ENCODE measurements around the gene EPN3. TPM values are rescaled to one million over a fixed set of nuclear protein-coding genes. Genes with fewer than 3 reads are reported as not detected.
A peak's percentile ranks its signal among the peaks of the same experiment; 100 is the strongest.

EPN3 gene
- total and polyA plus RNA-seq, 4 donors: 1.3 to 2.6 (median 2.5) TPM

GRCh38 chr17:50558091-50558490 lies 25.6 kb downstream of the EPN3 start:
- peaks cover 0 to 40% (median 16%) of the 10 kb centered on the region in 5 donors for H3K4me1 ChIP-seq (ENCODE audit: control insufficient read depth in 5 of 5, insufficient read depth in 5 of 5, low read length in 5 of 5)
- H3K27ac ChIP-seq (ENCODE audit: low read depth in 1 of 2, low read length in 1 of 2): no peak overlapping the region
- H3K9me3 ChIP-seq (ENCODE audit: control insufficient read depth in 4 of 4, insufficient read depth in 3 of 4, low read length in 3 of 4): no peaks in the 10 kb centered on the region
- TF ChIP-seq CTCF (IDR thresholded peaks at IDR 0.05; ENCODE audit: control extremely low read depth, extremely low read depth): no peak
- no peak overlapping the region for H3K9ac ChIP-seq (ENCODE audit: insufficient read depth in 1 of 2, low read length in 2 of 2)
- peaks cover 0 to 21% (median 6%) of the 10 kb centered on the region in 3 donors for H3K27me3 ChIP-seq (ENCODE audit: control insufficient read depth in 3 of 3, insufficient read depth in 3 of 3, low read length in 2 of 3)
- peak in 2 of 3 donors; percentile 39 to 65 for DNase-seq
- no peak overlapping the region for H3K4me3 ChIP-seq
- H3K36me3 ChIP-seq (ENCODE audit: control insufficient read depth in 4 of 4, insufficient read depth in 4 of 4, low read length in 4 of 4): peaks cover 0 to 10% (median 2%) of the 10 kb centered on the region in 4 donors
- no peak for ATAC-seq (ENCODE audit: insufficient read depth, low FRiP score)
- 67 to 77% methylated on average over 4 of the region's 4 CpGs for WGBS, 2 donors

- TF ChIP-seq CTCF (IDR thresholded peaks at IDR 0.05; ENCODE audit: control extremely low read depth, extremely low read depth): no peak
- H3K4me1 ChIP-seq (ENCODE audit: control insufficient read depth in 5 of 5, insufficient read depth in 5 of 5, low read length in 5 of 5): peaks cover 0 to 45% (median 16%) of the 10 kb centered on the region in 5 donors
- DNase-seq: no peak
- no peaks in the 10 kb centered on the region for H3K9me3 ChIP-seq (ENCODE audit: control insufficient read depth in 4 of 4, insufficient read depth in 3 of 4, low read length in 3 of 4)
- no peak overlapping the region for H3K27ac ChIP-seq (ENCODE audit: low read depth in 1 of 2, low read length in 1 of 2)
- ATAC-seq (ENCODE audit: insufficient read depth, low FRiP score): no peak
- H3K36me3 ChIP-seq (ENCODE audit: control insufficient read depth in 4 of 4, insufficient read depth in 4 of 4, low read length in 4 of 4): peaks cover 0 to 10% (median 2%) of the 10 kb centered on the region in 4 donors
- no peak overlapping the region for H3K9ac ChIP-seq (ENCODE audit: insufficient read depth in 1 of 2, low read length in 2 of 2)
- WGBS, 2 donors: 11 to 16% methylated on average over 14 to 18 of the region's 18 CpGs
- H3K4me3 ChIP-seq: no peak overlapping the region
- H3K27me3 ChIP-seq (ENCODE audit: control insufficient read depth in 3 of 3, insufficient read depth in 3 of 3, low read length in 2 of 3): peaks cover 0 to 24% (median 6%) of the 10 kb centered on the region in 3 donors
These were observed 26.0 kb downstream of the EPN3 start for GRCh38 chr17:50558581-50558940.

- H3K27me3 ChIP-seq (ENCODE audit: control insufficient read depth in 3 of 3, insufficient read depth in 3 of 3, low read length in 2 of 3): peaks cover 0 to 24% (median 6%) of the 10 kb centered on the region in 3 donors
- H3K9me3 ChIP-seq (ENCODE audit: control insufficient read depth in 4 of 4, insufficient read depth in 3 of 4, low read length in 3 of 4): no peaks in the 10 kb centered on the region
- H3K36me3 ChIP-seq (ENCODE audit: control insufficient read depth in 4 of 4, insufficient read depth in 4 of 4, low read length in 4 of 4): peaks cover 0 to 10% (median 2%) of the 10 kb centered on the region in 4 donors
- 0 to 3% methylated on average over 55 of the region's 55 CpGs for WGBS, 2 donors
- no peak for TF ChIP-seq CTCF (IDR thresholded peaks at IDR 0.05; ENCODE audit: control extremely low read depth, extremely low read depth)
- DNase-seq: peak in 2 of 3 donors; percentile 46 to 57
- ATAC-seq (ENCODE audit: insufficient read depth, low FRiP score): no peak
- H3K4me3 ChIP-seq: no peak overlapping the region
- no peak overlapping the region for H3K9ac ChIP-seq (ENCODE audit: insufficient read depth in 1 of 2, low read length in 2 of 2)
- peaks cover 0 to 50% (median 16%) of the 10 kb centered on the region in 5 donors for H3K4me1 ChIP-seq (ENCODE audit: control insufficient read depth in 5 of 5, insufficient read depth in 5 of 5, low read length in 5 of 5)
- no peak overlapping the region for H3K27ac ChIP-seq (ENCODE audit: low read depth in 1 of 2, low read length in 1 of 2)
These were observed 26.5 kb downstream of the EPN3 start for GRCh38 chr17:50558941-50559614.

Measured in lung (tissue), 12 donors.